GM23338 (cell line): ENCODE measurements around the gene DNMT1. TPM values are rescaled to one million over a fixed set of nuclear protein-coding genes. Genes with fewer than 3 reads are reported as not detected.

Experiments
- ATAC-seq: fragments of 200-7000 bp; cut with Tn5 transposase; 3 replicates; pipeline ENCODE4 v1.9.1; 2020
- DNase-seq: peaks from one replicate; pipeline ENCODE4 v3.0.0-alpha.2; 2015; ENCODE audit warnings: low spot score
- H2AFZ ChIP-seq: fragments of 200-600 bp; sonication (generic); 2 replicates; pipeline ENCODE4 v1.8.0; 2016; ENCODE audit warnings: antibody characterized with exemption, mild to moderate bottlenecking, moderate library complexity
- H3F3A ChIP-seq: fragments of 200-600 bp; sonication (generic); replicated peaks from 2 replicates; pipeline ENCODE4 v1.8.0; 2017; ENCODE audit warnings: antibody characterized with exemption, mixed run types, low read depth
- H3K27ac ChIP-seq: fragments of 200-600 bp; sonication (generic); 2 replicates; pipeline ENCODE4 v1.6.1; 2016; ENCODE audit warnings: low read depth
- H3K27me3 ChIP-seq: fragments of 200-600 bp; sonication (generic); 2 replicates; pipeline ENCODE4 v1.8.0; 2016; ENCODE audit warnings: mild to moderate bottlenecking, mixed run types, moderate library complexity; ENCODE audit not compliant: insufficient read depth
- H3K36me3 ChIP-seq: fragments of 200-600 bp; sonication (generic); 2 replicates; pipeline ENCODE4 v1.8.0; 2016; ENCODE audit warnings: mild to moderate bottlenecking; ENCODE audit not compliant: insufficient read depth
- H3K4me1 ChIP-seq: fragments of 200-600 bp; sonication (generic); 2 replicates; pipeline ENCODE4 v1.8.0; 2016; ENCODE audit warnings: mild to moderate bottlenecking, moderate library complexity; ENCODE audit not compliant: insufficient read depth
- H3K4me2 ChIP-seq: fragments of 200-600 bp; sonication (generic); 2 replicates; pipeline ENCODE4 v1.7.1; 2017; ENCODE audit warnings: mixed run types
- H3K4me3 ChIP-seq: fragments of 200-600 bp; sonication (generic); 2 replicates; pipeline ENCODE4 v1.6.1; 2016; ENCODE audit warnings: mixed run types
- H3K79me2 ChIP-seq: fragments of 200-600 bp; sonication (generic); replicated peaks from 2 replicates; pipeline ENCODE4 v1.8.0; 2017; ENCODE audit warnings: mild to moderate bottlenecking; ENCODE audit not compliant: insufficient read depth
- H3K9me2 ChIP-seq: fragments of 200-600 bp; sonication (generic); 2 replicates; pipeline ENCODE4 v1.8.0; 2017; ENCODE audit not compliant: insufficient read depth
- H4K20me1 ChIP-seq: fragments of 200-600 bp; sonication (generic); replicated peaks from 2 replicates; pipeline ENCODE4 v1.8.0; 2017; ENCODE audit warnings: mild to moderate bottlenecking; ENCODE audit not compliant: insufficient read depth
- H3K27ac Mint-ChIP-seq: 2 replicates; pipeline ENCODE4 v1.8.0; 2020; ENCODE audit warnings: inconsistent platforms, mild to moderate bottlenecking, moderate library complexity, mixed read lengths
- H3K27me3 Mint-ChIP-seq: 3 replicates; pipeline ENCODE4 v1.8.0; 2022; ENCODE audit warnings: low read depth, mild to moderate bottlenecking, moderate library complexity, mixed read lengths, inconsistent platforms; ENCODE audit not compliant: insufficient read depth, poor library complexity
- H3K36me3 Mint-ChIP-seq: 3 replicates; pipeline ENCODE4 v1.8.0; 2021; ENCODE audit warnings: low read depth, mild to moderate bottlenecking, inconsistent platforms, moderate library complexity, mixed read lengths
- H3K4me1 Mint-ChIP-seq: 3 replicates; pipeline ENCODE4 v1.8.0; 2020; ENCODE audit warnings: mild to moderate bottlenecking, inconsistent platforms, mixed read lengths
- H3K4me3 Mint-ChIP-seq: 3 replicates; pipeline ENCODE4 v1.8.0; 2021; ENCODE audit warnings: moderate library complexity, mild to moderate bottlenecking, inconsistent platforms, mixed read lengths
- H3K9me3 Mint-ChIP-seq: 3 replicates; pipeline ENCODE4 v1.8.0; 2020; ENCODE audit warnings: moderate library complexity, mild to moderate bottlenecking, inconsistent platforms, mixed read lengths
- CREB1 ChIP-seq: fragments of 250-450 bp; sonication (Bioruptor Pico); IDR thresholded peaks from 2 replicates; pipeline ENCODE4 v1.5.0; 2020; ENCODE audit warnings: low read depth, mild to moderate bottlenecking, moderate library complexity
- JUNB ChIP-seq: IDR thresholded peaks from one replicate; pipeline ENCODE4 v1.6.1; 2016; ENCODE audit warnings: antibody characterized with exemption; ENCODE audit not compliant: unreplicated experiment
- NANOG ChIP-seq: IDR thresholded peaks from 2 replicates; pipeline ENCODE4 v1.6.1; 2016; ENCODE audit warnings: antibody characterized with exemption, borderline replicate concordance
- polyA plus RNA-seq: library from polyadenylated mRNA; unstranded; fragments of >200 nt; fragmentation: Nextera tagmentation; extraction: Ambion mirVana; gene quantifications from 2 replicates; pipeline ENCODE4 v1.2.1, GENCODE V29; 2016
- total RNA-seq: library from RNA; depleted of rRNA; stranded (reverse); fragments of >200 nt; shearing (Covaris generic); gene quantifications from 2 replicates; pipeline ENCODE4 v1.2.3, GENCODE V29; 2014
- TF ChIP-seq, protein P1 (sequence below), 2 experiments: fragments of 200-600 bp in 1 of 2; sonication (generic) in 1 of 2; conservative IDR thresholded peaks; 2 replicates each; pipeline versions ENCODE4 v1.5.1 to v1.6.1; 2016 to 2017; ENCODE audit warnings: antibody characterized with exemption in 2 of 2, low read depth in 2 of 2, mild to moderate bottlenecking in 2 of 2, moderate library complexity in 1 of 2
- TF ChIP-seq, protein P2 (sequence below): fragments of 250-450 bp; sonication (Bioruptor Pico); IDR thresholded peaks from 2 replicates; pipeline ENCODE4 v1.5.0; 2020; ENCODE audit warnings: mild to moderate bottlenecking, moderate library complexity
- TF ChIP-seq, protein P3 (sequence below): IDR thresholded peaks from 2 replicates; pipeline ENCODE4 v1.6.1; 2016; ENCODE audit warnings: antibody characterized with exemption
- TF ChIP-seq, protein P4 (sequence below): IDR thresholded peaks from one replicate; pipeline ENCODE4 v1.6.1; 2018; ENCODE audit warnings: antibody characterized with exemption; ENCODE audit not compliant: unreplicated experiment

Gene DNMT1
- total and polyA plus RNA-seq, 2 experiments from 2014 or later, result 238 to 589 TPM

DNA sequence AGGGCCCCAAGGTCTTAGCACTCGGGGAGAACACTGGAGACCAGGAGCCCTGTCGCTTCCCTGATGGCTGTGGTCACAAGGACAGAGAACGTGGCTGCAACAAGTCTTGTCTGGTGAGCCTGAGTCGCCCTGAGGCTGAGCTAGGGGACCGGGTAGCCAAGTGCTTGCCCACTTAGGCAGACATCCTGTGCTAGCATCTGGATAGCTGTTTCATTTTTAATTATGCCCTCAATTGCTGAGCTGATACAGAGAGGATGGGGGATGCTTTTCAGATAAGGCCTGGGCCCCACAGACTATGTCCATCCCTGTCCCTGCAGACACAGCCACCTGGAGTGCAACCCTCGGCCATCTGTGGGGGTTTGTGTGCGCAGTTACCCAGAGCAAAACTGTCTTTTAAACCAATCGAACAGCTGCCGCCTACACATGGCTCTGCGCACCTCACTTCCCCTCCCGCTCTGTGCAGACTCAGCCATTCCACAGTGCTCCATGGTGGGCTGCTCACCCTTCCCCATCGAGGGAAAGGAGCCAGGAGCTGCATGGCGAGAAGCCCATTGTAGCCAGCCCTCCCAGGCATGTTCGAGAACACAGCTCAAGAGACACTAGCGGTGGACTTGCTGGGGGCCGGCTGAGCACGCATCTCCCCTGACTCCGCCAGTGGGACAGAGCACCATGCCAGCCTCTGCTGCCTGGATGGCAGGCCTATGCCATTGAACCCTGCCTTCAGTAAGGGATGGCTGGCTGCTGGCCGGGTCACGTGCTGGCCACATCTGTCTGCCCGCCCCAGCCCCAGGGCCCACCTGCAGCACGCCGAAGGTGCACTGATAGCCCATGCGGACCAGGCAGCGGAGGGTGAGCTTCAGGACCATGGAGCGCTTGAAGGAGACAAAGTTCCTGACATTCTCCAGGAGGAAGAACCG lies 55.6 kb downstream of the DNMT1 start:
- Histone ChIP-seq H3K4me2 (no peak overlapping the region), H3K36me3 (peaks cover 52% of the 10 kb centered on the region), H3F3A (no peaks in the 10 kb centered on the region; the same call in 1 of the 2 replicates), H3K27me3 (no peaks in the 10 kb centered on the region), H3K4me1 (no peaks in the 10 kb centered on the region), H2AFZ (no peak overlapping the region), H3K79me2 (no peaks in the 10 kb centered on the region), H4K20me1 (peaks cover 11% of the 10 kb centered on the region), H3K27ac (no peak overlapping the region), H3K4me3 (no peak overlapping the region), H3K9me2 (no peaks in the 10 kb centered on the region)
- Mint-ChIP-seq H3K27ac (no peak overlapping the region), H3K4me1 (no peaks in the 10 kb centered on the region), H3K36me3 (peaks cover 83% of the 10 kb centered on the region), H3K9me3 (no peaks in the 10 kb centered on the region; the same call in 2 of the 3 replicates), H3K27me3 (peaks cover 4% of the 10 kb centered on the region), H3K4me3 (no peak overlapping the region)
- no peak for DNase-seq
- ATAC-seq, result no peak
- TF ChIP-seq, protein P1, sequence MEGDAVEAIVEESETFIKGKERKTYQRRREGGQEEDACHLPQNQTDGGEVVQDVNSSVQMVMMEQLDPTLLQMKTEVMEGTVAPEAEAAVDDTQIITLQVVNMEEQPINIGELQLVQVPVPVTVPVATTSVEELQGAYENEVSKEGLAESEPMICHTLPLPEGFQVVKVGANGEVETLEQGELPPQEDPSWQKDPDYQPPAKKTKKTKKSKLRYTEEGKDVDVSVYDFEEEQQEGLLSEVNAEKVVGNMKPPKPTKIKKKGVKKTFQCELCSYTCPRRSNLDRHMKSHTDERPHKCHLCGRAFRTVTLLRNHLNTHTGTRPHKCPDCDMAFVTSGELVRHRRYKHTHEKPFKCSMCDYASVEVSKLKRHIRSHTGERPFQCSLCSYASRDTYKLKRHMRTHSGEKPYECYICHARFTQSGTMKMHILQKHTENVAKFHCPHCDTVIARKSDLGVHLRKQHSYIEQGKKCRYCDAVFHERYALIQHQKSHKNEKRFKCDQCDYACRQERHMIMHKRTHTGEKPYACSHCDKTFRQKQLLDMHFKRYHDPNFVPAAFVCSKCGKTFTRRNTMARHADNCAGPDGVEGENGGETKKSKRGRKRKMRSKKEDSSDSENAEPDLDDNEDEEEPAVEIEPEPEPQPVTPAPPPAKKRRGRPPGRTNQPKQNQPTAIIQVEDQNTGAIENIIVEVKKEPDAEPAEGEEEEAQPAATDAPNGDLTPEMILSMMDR (conservative IDR thresholded peaks at IDR 0.05; ENCODE audit: low read depth in 2 of 2), result no peak
- TF ChIP-seq, protein P2, sequence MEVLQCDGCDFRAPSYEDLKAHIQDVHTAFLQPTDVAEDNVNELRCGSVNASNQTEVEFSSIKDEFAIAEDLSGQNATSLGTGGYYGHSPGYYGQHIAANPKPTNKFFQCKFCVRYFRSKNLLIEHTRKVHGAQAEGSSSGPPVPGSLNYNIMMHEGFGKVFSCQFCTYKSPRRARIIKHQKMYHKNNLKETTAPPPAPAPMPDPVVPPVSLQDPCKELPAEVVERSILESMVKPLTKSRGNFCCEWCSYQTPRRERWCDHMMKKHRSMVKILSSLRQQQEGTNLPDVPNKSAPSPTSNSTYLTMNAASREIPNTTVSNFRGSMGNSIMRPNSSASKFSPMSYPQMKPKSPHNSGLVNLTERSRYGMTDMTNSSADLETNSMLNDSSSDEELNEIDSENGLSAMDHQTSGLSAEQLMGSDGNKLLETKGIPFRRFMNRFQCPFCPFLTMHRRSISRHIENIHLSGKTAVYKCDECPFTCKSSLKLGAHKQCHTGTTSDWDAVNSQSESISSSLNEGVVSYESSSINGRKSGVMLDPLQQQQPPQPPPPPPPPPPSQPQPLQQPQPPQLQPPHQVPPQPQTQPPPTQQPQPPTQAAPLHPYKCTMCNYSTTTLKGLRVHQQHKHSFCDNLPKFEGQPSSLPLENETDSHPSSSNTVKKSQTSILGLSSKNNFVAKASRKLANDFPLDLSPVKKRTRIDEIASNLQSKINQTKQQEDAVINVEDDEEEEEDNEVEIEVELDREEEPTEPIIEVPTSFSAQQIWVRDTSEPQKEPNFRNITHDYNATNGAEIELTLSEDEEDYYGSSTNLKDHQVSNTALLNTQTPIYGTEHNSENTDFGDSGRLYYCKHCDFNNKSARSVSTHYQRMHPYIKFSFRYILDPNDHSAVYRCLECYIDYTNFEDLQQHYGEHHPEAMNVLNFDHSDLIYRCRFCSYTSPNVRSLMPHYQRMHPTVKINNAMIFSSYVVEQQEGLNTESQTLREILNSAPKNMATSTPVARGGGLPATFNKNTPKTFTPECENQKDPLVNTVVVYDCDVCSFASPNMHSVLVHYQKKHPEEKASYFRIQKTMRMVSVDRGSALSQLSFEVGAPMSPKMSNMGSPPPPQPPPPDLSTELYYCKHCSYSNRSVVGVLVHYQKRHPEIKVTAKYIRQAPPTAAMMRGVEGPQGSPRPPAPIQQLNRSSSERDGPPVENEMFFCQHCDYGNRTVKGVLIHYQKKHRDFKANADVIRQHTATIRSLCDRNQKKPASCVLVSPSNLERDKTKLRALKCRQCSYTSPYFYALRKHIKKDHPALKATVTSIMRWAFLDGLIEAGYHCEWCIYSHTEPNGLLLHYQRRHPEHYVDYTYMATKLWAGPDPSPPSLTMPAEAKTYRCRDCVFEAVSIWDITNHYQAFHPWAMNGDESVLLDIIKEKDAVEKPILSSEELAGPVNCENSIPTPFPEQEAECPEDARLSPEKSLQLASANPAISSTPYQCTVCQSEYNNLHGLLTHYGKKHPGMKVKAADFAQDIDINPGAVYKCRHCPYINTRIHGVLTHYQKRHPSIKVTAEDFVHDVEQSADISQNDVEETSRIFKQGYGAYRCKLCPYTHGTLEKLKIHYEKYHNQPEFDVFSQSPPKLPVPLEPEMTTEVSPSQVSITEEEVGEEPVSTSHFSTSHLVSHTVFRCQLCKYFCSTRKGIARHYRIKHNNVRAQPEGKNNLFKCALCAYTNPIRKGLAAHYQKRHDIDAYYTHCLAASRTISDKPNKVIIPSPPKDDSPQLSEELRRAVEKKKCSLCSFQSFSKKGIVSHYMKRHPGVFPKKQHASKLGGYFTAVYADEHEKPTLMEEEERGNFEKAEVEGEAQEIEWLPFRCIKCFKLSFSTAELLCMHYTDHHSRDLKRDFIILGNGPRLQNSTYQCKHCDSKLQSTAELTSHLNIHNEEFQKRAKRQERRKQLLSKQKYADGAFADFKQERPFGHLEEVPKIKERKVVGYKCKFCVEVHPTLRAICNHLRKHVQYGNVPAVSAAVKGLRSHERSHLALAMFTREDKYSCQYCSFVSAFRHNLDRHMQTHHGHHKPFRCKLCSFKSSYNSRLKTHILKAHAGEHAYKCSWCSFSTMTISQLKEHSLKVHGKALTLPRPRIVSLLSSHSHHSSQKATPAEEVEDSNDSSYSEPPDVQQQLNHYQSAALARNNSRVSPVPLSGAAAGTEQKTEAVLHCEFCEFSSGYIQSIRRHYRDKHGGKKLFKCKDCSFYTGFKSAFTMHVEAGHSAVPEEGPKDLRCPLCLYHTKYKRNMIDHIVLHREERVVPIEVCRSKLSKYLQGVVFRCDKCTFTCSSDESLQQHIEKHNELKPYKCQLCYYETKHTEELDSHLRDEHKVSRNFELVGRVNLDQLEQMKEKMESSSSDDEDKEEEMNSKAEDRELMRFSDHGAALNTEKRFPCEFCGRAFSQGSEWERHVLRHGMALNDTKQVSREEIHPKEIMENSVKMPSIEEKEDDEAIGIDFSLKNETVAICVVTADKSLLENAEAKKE (CRISPR knock-in tag), result no peak
- TF ChIP-seq NANOG (no peak), JUNB (no peak), CREB1 (CRISPR knock-in tag) (no peak)
- TF ChIP-seq, protein P3, sequence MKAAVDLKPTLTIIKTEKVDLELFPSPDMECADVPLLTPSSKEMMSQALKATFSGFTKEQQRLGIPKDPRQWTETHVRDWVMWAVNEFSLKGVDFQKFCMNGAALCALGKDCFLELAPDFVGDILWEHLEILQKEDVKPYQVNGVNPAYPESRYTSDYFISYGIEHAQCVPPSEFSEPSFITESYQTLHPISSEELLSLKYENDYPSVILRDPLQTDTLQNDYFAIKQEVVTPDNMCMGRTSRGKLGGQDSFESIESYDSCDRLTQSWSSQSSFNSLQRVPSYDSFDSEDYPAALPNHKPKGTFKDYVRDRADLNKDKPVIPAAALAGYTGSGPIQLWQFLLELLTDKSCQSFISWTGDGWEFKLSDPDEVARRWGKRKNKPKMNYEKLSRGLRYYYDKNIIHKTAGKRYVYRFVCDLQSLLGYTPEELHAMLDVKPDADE, result no peak
- TF ChIP-seq, protein P4, sequence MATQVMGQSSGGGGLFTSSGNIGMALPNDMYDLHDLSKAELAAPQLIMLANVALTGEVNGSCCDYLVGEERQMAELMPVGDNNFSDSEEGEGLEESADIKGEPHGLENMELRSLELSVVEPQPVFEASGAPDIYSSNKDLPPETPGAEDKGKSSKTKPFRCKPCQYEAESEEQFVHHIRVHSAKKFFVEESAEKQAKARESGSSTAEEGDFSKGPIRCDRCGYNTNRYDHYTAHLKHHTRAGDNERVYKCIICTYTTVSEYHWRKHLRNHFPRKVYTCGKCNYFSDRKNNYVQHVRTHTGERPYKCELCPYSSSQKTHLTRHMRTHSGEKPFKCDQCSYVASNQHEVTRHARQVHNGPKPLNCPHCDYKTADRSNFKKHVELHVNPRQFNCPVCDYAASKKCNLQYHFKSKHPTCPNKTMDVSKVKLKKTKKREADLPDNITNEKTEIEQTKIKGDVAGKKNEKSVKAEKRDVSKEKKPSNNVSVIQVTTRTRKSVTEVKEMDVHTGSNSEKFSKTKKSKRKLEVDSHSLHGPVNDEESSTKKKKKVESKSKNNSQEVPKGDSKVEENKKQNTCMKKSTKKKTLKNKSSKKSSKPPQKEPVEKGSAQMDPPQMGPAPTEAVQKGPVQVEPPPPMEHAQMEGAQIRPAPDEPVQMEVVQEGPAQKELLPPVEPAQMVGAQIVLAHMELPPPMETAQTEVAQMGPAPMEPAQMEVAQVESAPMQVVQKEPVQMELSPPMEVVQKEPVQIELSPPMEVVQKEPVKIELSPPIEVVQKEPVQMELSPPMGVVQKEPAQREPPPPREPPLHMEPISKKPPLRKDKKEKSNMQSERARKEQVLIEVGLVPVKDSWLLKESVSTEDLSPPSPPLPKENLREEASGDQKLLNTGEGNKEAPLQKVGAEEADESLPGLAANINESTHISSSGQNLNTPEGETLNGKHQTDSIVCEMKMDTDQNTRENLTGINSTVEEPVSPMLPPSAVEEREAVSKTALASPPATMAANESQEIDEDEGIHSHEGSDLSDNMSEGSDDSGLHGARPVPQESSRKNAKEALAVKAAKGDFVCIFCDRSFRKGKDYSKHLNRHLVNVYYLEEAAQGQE, result no peak
